Measurements from ENCODE around the gene RPL23. TPM values are rescaled to one million over a fixed set of nuclear protein-coding genes. Genes with fewer than 3 reads are reported as not detected.

The RPL23 gene
- total RNA-seq, 2 donors from 2014 or later, result 1,006 to 2,029 TPM

DNA sequence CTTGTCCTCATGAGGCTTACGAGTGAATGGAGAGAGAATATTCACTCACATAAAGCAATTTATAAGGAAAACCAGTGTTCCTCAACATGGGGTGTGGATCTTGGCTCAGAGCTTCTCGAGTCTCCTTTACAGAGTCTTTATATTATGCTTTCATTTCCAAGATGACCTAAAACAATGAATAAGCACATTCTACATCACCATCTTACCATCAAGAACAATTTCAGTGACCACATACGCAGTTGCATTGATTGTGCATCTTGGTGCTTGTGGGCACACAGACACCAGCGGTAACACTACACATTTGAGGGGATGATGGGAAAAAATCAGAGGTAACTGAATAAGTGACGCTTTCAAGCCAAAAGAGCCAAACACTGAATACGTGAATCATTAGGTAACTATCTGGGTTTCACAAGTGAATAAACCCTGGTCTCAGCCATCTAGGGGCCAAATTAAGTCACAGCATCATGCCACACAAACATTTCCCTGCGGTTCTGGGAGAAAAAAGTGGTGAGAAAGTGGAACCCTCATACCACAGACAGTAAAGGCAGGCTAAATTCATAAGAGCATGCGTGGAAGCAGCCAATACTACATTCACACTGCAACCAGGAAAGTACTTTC lies 37.8 kb downstream of the RPL23 start:
- WGBS, result 78% methylated on average over 8 of the region's 8 CpGs
- no peaks in the 10 kb centered on the region for H3K27me3 ChIP-seq (replicated peaks; ENCODE audit: insufficient read depth)
- intact Hi-C loops (cut with DNase I), result no loop called here

DNA sequence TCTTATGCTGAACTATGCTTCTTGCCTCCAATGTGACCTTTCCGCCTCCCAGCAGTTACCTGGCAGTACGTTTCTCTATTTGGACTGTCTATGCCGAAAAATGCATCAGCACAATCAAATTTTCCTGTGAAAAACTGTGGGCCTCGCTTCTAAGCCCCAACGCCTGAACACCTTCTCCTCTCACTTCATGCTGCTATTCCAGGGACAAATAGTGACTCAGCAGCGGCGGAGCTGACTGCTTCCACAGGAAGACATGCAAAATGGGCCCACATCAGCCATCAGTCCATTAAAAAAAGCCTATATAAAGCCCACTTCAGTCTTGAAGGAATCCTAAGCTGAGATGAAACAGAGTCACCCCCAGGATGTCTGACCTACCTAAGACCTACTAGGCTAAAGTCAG lies 43.7 kb downstream of the RPL23 start:
- Histone ChIP-seq H3K27ac (no peak overlapping the region), H3K27me3 (replicated peaks; ENCODE audit: insufficient read depth) (no peaks in the 10 kb centered on the region), H3K4me3 (no peak overlapping the region), H3K4me1 (replicated peaks) (no peaks in the 10 kb centered on the region), H3K36me3 (peaks cover 10 to 17% of the 10 kb centered on the region in 2 donors), H3K9me3 (no peaks in the 10 kb centered on the region)
- intact Hi-C loops (cut with DNase I), result no loop called here
- DNase-seq (ENCODE audit: low spot score), result no peak
- TF ChIP-seq POLR2A (IDR thresholded peaks at IDR 0.05), result no peak
- TF ChIP-seq, protein P1, sequence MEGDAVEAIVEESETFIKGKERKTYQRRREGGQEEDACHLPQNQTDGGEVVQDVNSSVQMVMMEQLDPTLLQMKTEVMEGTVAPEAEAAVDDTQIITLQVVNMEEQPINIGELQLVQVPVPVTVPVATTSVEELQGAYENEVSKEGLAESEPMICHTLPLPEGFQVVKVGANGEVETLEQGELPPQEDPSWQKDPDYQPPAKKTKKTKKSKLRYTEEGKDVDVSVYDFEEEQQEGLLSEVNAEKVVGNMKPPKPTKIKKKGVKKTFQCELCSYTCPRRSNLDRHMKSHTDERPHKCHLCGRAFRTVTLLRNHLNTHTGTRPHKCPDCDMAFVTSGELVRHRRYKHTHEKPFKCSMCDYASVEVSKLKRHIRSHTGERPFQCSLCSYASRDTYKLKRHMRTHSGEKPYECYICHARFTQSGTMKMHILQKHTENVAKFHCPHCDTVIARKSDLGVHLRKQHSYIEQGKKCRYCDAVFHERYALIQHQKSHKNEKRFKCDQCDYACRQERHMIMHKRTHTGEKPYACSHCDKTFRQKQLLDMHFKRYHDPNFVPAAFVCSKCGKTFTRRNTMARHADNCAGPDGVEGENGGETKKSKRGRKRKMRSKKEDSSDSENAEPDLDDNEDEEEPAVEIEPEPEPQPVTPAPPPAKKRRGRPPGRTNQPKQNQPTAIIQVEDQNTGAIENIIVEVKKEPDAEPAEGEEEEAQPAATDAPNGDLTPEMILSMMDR (IDR thresholded peaks at IDR 0.05), result no peak
- no peak for TF ChIP-seq POLR2AphosphoS5 (IDR thresholded peaks at IDR 0.05)
- 95% methylated on average over 7 of the region's 7 CpGs for WGBS

More for the DNA sequence above, 37.8 kb downstream of the RPL23 start:
- H3K4me3 ChIP-seq, result no peak overlapping the region
- peaks cover 0 to 5% of the 10 kb centered on the region in 2 donors for H3K36me3 ChIP-seq
- DNase-seq (ENCODE audit: low spot score), result no peak
- TF ChIP-seq, protein P1 (IDR thresholded peaks at IDR 0.05), result no peak
- TF ChIP-seq POLR2AphosphoS5 (IDR thresholded peaks at IDR 0.05) (no peak), POLR2A (IDR thresholded peaks at IDR 0.05) (no peak)
- H3K27ac ChIP-seq, result no peak overlapping the region
- no peaks in the 10 kb centered on the region for H3K9me3 ChIP-seq
- no peaks in the 10 kb centered on the region for H3K4me1 ChIP-seq (replicated peaks)

DNA sequence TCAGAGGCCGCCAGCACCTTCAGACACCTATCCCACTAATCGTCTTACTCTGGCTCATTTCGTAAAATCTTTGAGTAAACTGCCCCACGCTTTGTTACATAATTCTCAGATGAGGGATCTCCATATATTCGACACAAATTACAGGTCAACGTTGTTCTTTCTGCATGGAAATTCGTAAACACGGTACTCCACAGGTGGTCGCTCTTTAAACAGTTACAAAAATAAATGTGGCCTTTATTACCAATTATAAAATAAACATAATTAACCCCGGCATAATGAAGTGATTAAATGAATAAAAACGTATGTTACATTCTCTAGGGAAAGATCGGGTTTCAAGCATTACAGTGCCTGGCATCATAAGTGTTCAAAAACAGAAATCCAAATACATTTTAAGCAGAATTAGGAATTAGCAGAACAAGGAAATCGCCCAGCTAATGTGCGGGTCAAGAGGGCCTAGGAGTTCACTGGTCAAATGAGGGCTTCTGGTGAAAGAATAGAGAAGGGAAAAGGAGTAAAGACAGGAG lies 53.2 kb downstream of the RPL23 start:
- peaks cover 0 to 13% of the 10 kb centered on the region in 2 donors for H3K36me3 ChIP-seq
- WGBS, result 20% methylated on average over 14 of the region's 14 CpGs

DNA sequence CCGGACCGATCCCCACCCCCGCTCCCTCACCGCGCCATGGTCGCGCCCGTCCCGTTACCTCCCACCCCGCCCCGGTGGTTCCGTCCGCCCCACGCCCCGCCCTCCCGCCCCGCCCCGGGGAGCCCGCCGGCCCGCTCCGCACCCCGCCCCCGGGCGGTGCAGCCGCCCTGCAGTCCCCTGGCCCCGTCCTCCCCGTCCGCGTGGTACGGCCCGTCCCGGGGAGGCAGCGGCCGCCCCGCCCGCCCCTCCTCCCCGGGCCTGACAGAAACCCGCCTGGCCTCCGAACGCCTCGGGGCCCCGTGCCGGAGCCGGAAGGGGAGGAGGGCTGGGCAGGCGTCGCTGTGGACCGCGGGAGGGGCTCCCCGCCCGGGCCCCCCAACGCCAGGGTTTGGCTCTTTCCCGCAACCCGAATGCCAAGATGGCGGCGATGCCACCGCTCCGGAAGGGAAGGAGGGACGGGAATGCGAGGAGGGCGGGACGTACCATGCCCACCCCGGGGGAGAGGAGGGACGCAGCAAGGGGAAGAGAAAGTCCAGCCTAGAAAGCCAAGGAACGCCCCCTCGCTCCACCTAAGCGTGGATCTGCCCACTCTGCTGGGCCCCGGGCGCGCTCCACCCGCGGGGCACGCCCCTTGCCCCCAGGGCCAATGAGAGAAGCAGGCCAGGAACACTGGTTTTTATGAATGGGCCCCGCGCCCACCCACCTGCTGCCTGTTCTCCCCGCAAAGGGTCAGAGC lies 53.9 kb downstream of the RPL23 start, which contains the start of gene PIP4K2B:
Gene PIP4K2B (minus strand): TSS at position 56 of the 736 bp plus-strand sequence. CDS start 132 bp downstream, outside the sequence.
- TF ChIP-seq POLR2AphosphoS5 (IDR thresholded peaks at IDR 0.05) (peak; percentile 91), POLR2A (IDR thresholded peaks at IDR 0.05) (no peak)
- intact Hi-C loops (cut with DNase I), result loop anchor here (5.0 kb wide), 1 partner anchor 47 kb away; the partner anchor contains the start of gene PSMB3

More for the DNA sequence above, 53.2 kb downstream of the RPL23 start:
- Histone ChIP-seq H3K27ac (peak overlapping the region; percentile 99), H3K4me1 (replicated peaks) (peaks cover 11% of the 10 kb centered on the region), H3K27me3 (replicated peaks; ENCODE audit: insufficient read depth) (no peaks in the 10 kb centered on the region), H3K4me3 (peak overlapping the region; percentile 87 to 88), H3K9me3 (no peaks in the 10 kb centered on the region)
- intact Hi-C loops (cut with DNase I), result no loop called here
- TF ChIP-seq, protein P1 (IDR thresholded peaks at IDR 0.05), result no peak
- TF ChIP-seq POLR2AphosphoS5 (IDR thresholded peaks at IDR 0.05) (no peak), POLR2A (IDR thresholded peaks at IDR 0.05) (no peak)
- no peak for DNase-seq (ENCODE audit: low spot score)

More for the DNA sequence above, 53.9 kb downstream of the RPL23 start, which contains the start of gene PIP4K2B:
- peak within 1 kb of the TSS; percentile 87 to 88 for H3K4me3 ChIP-seq
- WGBS, result under 1% methylated on average over 23 of the region's 76 CpGs
- DNase-seq (ENCODE audit: low spot score), result peak; percentile 94
- peaks cover 11% of the 10 kb centered on the region for H3K4me1 ChIP-seq (replicated peaks)
- H3K27me3 ChIP-seq (replicated peaks; ENCODE audit: insufficient read depth), result no peaks in the 10 kb centered on the region
- no peaks in the 10 kb centered on the region for H3K9me3 ChIP-seq
- peak within 1 kb of the TSS; percentile 99 for H3K27ac ChIP-seq
- H3K36me3 ChIP-seq, result peaks cover 0 to 13% of the 10 kb centered on the region in 2 donors
